ENCODE measurements around the gene CNBD2.

DNA sequence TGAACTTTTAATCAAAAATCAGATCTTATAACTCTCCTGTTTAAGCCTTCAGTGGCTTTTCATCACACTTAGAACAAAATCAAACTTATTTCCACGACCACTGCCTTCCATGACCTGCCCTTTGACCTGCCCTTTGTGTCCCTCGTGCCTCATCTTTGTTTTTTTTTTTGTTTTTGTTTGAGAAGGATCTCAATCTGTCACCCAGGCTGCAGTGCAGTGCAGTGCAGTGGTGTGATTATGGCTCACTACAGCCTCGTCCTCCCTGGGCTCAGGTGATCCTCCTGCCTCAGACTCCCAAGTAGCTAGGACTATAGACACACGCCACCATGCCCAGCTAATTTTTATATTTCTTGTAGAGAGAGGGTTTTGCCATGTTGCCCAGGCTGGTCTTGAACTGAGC, 86.8 kb downstream of the CNBD2 start:
- no peak for TF ChIP-seq POLR2AphosphoS5 (IDR thresholded peaks at IDR 0.05; ENCODE audit: low read depth, low read length)
- no peak for TF ChIP-seq POLR2A (IDR thresholded peaks at IDR 0.05; ENCODE audit: low read depth, low read length)
- no peak for TF ChIP-seq TAF1 (IDR thresholded peaks at IDR 0.05; ENCODE audit: low read depth, low read length)

All from GM12891 (cell line).